Panc1 (cell line): Measurements from ENCODE around the gene DLG2.

Experiments used
- POLR2AphosphoS5 ChIP-seq: IDR thresholded peaks from 2 replicates; pipeline ENCODE4 v1.6.1; 2012; ENCODE audit warnings: mild to moderate bottlenecking, low read depth, low read length, moderate library complexity
- REST ChIP-seq, 2 experiments: IDR thresholded peaks; 2 replicates each; pipeline ENCODE4 v1.6.1; 2011 to 2012; ENCODE audit warnings: low read depth in 2 of 2, control low read depth in 1 of 2, low read length in 1 of 2, mild to moderate bottlenecking in 1 of 2, moderate library complexity in 1 of 2; ENCODE audit not compliant: insufficient read depth in 1 of 2
- TCF7L2 ChIP-seq: IDR thresholded peaks from 2 replicates; pipeline ENCODE4 v1.6.1; 2011; ENCODE audit warnings: mild to moderate bottlenecking, low read depth, low read length, inconsistent platforms
- TF ChIP-seq, protein P1 (sequence below): fragments of 450-650 bp; IDR thresholded peaks from 2 replicates; pipeline ENCODE4 v1.5.1; 2017; ENCODE audit warnings: mild to moderate bottlenecking

DNA sequence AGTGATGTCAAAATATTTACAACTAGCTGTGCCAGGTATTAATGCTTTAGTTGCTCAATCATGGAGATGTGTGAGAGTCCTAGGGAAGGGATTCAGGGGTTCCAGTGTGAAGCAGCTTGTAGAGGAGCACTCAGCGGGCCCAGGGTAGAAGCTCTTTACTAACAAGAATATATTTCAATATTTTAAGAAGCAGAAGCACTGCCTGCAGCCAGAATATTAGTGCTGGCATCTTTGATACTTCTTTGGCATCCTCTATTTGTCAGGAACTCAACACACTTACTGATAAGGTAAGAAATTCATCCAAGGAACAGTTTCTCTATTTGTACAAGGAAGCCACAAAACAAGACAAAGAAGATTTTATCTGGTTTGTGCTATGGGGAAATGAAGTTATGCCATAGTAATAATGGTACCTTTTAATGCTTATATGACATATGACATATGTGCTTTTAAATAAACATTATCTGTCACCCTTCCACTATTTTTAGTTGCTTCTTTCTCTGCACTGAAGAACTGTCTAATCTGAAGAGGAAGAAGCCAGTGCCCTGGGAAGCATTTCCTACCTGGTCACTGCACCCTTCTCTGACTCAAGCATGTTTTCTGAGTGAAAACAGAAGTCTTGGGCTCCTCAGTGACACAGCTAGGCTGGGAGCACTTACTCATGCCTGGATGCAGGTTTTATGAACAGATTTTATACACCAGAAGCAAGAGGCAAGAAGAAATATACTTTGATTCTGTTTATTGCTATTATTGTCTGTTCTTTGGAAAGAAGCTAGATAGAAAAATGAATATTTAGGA is 1952.8 kb downstream of the DLG2 start:
- TF ChIP-seq, protein P1, sequence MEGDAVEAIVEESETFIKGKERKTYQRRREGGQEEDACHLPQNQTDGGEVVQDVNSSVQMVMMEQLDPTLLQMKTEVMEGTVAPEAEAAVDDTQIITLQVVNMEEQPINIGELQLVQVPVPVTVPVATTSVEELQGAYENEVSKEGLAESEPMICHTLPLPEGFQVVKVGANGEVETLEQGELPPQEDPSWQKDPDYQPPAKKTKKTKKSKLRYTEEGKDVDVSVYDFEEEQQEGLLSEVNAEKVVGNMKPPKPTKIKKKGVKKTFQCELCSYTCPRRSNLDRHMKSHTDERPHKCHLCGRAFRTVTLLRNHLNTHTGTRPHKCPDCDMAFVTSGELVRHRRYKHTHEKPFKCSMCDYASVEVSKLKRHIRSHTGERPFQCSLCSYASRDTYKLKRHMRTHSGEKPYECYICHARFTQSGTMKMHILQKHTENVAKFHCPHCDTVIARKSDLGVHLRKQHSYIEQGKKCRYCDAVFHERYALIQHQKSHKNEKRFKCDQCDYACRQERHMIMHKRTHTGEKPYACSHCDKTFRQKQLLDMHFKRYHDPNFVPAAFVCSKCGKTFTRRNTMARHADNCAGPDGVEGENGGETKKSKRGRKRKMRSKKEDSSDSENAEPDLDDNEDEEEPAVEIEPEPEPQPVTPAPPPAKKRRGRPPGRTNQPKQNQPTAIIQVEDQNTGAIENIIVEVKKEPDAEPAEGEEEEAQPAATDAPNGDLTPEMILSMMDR: no peak
- TF ChIP-seq POLR2AphosphoS5 (no peak), TCF7L2 (no peak), REST (IDR thresholded peaks at IDR 0.05; ENCODE audit: insufficient read depth in 1 of 2, low read depth in 2 of 2, low read length in 1 of 2) (no peak)
